GM23338 (cell line): ENCODE data around the gene ATG16L2. TPM values are rescaled to one million over a fixed set of nuclear protein-coding genes. Genes with fewer than 3 reads are reported as not detected.

Experiments
- ATAC-seq: fragments of 200-7000 bp; cut with Tn5 transposase; 3 replicates; pipeline ENCODE4 v1.9.1; 2020
- DNase-seq: peaks from one replicate; pipeline ENCODE4 v3.0.0-alpha.2; 2015; ENCODE audit warnings: low spot score
- H2AFZ ChIP-seq: fragments of 200-600 bp; sonication (generic); 2 replicates; pipeline ENCODE4 v1.8.0; 2016; ENCODE audit warnings: antibody characterized with exemption, mild to moderate bottlenecking, moderate library complexity
- H3F3A ChIP-seq: fragments of 200-600 bp; sonication (generic); replicated peaks from 2 replicates; pipeline ENCODE4 v1.8.0; 2017; ENCODE audit warnings: antibody characterized with exemption, mixed run types, low read depth
- H3K27ac ChIP-seq: fragments of 200-600 bp; sonication (generic); 2 replicates; pipeline ENCODE4 v1.6.1; 2016; ENCODE audit warnings: low read depth
- H3K27me3 ChIP-seq: fragments of 200-600 bp; sonication (generic); 2 replicates; pipeline ENCODE4 v1.8.0; 2016; ENCODE audit warnings: mild to moderate bottlenecking, mixed run types, moderate library complexity; ENCODE audit not compliant: insufficient read depth
- H3K36me3 ChIP-seq: fragments of 200-600 bp; sonication (generic); 2 replicates; pipeline ENCODE4 v1.8.0; 2016; ENCODE audit warnings: mild to moderate bottlenecking; ENCODE audit not compliant: insufficient read depth
- H3K4me1 ChIP-seq: fragments of 200-600 bp; sonication (generic); 2 replicates; pipeline ENCODE4 v1.8.0; 2016; ENCODE audit warnings: mild to moderate bottlenecking, moderate library complexity; ENCODE audit not compliant: insufficient read depth
- H3K4me2 ChIP-seq: fragments of 200-600 bp; sonication (generic); 2 replicates; pipeline ENCODE4 v1.7.1; 2017; ENCODE audit warnings: mixed run types
- H3K4me3 ChIP-seq: fragments of 200-600 bp; sonication (generic); 2 replicates; pipeline ENCODE4 v1.6.1; 2016; ENCODE audit warnings: mixed run types
- H3K79me2 ChIP-seq: fragments of 200-600 bp; sonication (generic); replicated peaks from 2 replicates; pipeline ENCODE4 v1.8.0; 2017; ENCODE audit warnings: mild to moderate bottlenecking; ENCODE audit not compliant: insufficient read depth
- H3K9me2 ChIP-seq: fragments of 200-600 bp; sonication (generic); 2 replicates; pipeline ENCODE4 v1.8.0; 2017; ENCODE audit not compliant: insufficient read depth
- H4K20me1 ChIP-seq: fragments of 200-600 bp; sonication (generic); replicated peaks from 2 replicates; pipeline ENCODE4 v1.8.0; 2017; ENCODE audit warnings: mild to moderate bottlenecking; ENCODE audit not compliant: insufficient read depth
- H3K27ac Mint-ChIP-seq: 2 replicates; pipeline ENCODE4 v1.8.0; 2020; ENCODE audit warnings: inconsistent platforms, mild to moderate bottlenecking, moderate library complexity, mixed read lengths
- H3K27me3 Mint-ChIP-seq: 3 replicates; pipeline ENCODE4 v1.8.0; 2022; ENCODE audit warnings: low read depth, mild to moderate bottlenecking, moderate library complexity, mixed read lengths, inconsistent platforms; ENCODE audit not compliant: insufficient read depth, poor library complexity
- H3K36me3 Mint-ChIP-seq: 3 replicates; pipeline ENCODE4 v1.8.0; 2021; ENCODE audit warnings: low read depth, mild to moderate bottlenecking, inconsistent platforms, moderate library complexity, mixed read lengths
- H3K4me1 Mint-ChIP-seq: 3 replicates; pipeline ENCODE4 v1.8.0; 2020; ENCODE audit warnings: mild to moderate bottlenecking, inconsistent platforms, mixed read lengths
- H3K4me3 Mint-ChIP-seq: 3 replicates; pipeline ENCODE4 v1.8.0; 2021; ENCODE audit warnings: moderate library complexity, mild to moderate bottlenecking, inconsistent platforms, mixed read lengths
- H3K9me3 Mint-ChIP-seq: 3 replicates; pipeline ENCODE4 v1.8.0; 2020; ENCODE audit warnings: moderate library complexity, mild to moderate bottlenecking, inconsistent platforms, mixed read lengths
- CREB1 ChIP-seq: fragments of 250-450 bp; sonication (Bioruptor Pico); IDR thresholded peaks from 2 replicates; pipeline ENCODE4 v1.5.0; 2020; ENCODE audit warnings: low read depth, mild to moderate bottlenecking, moderate library complexity
- CTCF ChIP-seq, 2 experiments: fragments of 200-600 bp in 1 of 2; sonication (generic) in 1 of 2; conservative IDR thresholded peaks; 2 replicates each; pipeline versions ENCODE4 v1.5.1 to v1.6.1; 2016 to 2017; ENCODE audit warnings: antibody characterized with exemption in 2 of 2, low read depth in 2 of 2, mild to moderate bottlenecking in 2 of 2, moderate library complexity in 1 of 2
- ETS1 ChIP-seq: IDR thresholded peaks from 2 replicates; pipeline ENCODE4 v1.6.1; 2016; ENCODE audit warnings: antibody characterized with exemption
- EZH2 ChIP-seq: fragments of 200-600 bp; sonication (generic); IDR thresholded peaks from one replicate; pipeline ENCODE4 v1.8.0; 2017; ENCODE audit warnings: antibody characterized with exemption, mild to moderate bottlenecking, low read depth; ENCODE audit not compliant: unreplicated experiment
- EZH2phosphoT487 ChIP-seq: fragments of 200-600 bp; sonication (generic); IDR thresholded peaks from one replicate; pipeline ENCODE4 v1.8.1; 2018; ENCODE audit warnings: antibody characterized with exemption; ENCODE audit not compliant: unreplicated experiment
- JUNB ChIP-seq: IDR thresholded peaks from one replicate; pipeline ENCODE4 v1.6.1; 2016; ENCODE audit warnings: antibody characterized with exemption; ENCODE audit not compliant: unreplicated experiment
- NANOG ChIP-seq: IDR thresholded peaks from 2 replicates; pipeline ENCODE4 v1.6.1; 2016; ENCODE audit warnings: antibody characterized with exemption, borderline replicate concordance
- POLR2AphosphoS5 ChIP-seq: IDR thresholded peaks from 2 replicates; pipeline ENCODE4 v1.6.1; 2016; ENCODE audit warnings: antibody characterized with exemption, low read depth
- REST ChIP-seq: IDR thresholded peaks from one replicate; pipeline ENCODE4 v1.6.1; 2018; ENCODE audit warnings: antibody characterized with exemption; ENCODE audit not compliant: unreplicated experiment
- STAT1 ChIP-seq: IDR thresholded peaks from one replicate; pipeline ENCODE4 v1.6.1; 2016; ENCODE audit warnings: antibody characterized with exemption; ENCODE audit not compliant: unreplicated experiment
- ZNF114 ChIP-seq: fragments of 250-450 bp; sonication (Bioruptor Pico); IDR thresholded peaks from 2 replicates; pipeline ENCODE4 v1.5.0; 2020; ENCODE audit warnings: mild to moderate bottlenecking, moderate library complexity
- ZNF331 ChIP-seq: fragments of 250-450 bp; sonication (Bioruptor Pico); IDR thresholded peaks from 2 replicates; pipeline ENCODE4 v1.5.0; 2020; ENCODE audit warnings: low read depth, mild to moderate bottlenecking, moderate library complexity
- ZNF462 ChIP-seq: fragments of 250-450 bp; sonication (Bioruptor Pico); IDR thresholded peaks from 2 replicates; pipeline ENCODE4 v1.5.0; 2020; ENCODE audit warnings: mild to moderate bottlenecking, moderate library complexity
- polyA plus RNA-seq: library from polyadenylated mRNA; unstranded; fragments of >200 nt; fragmentation: Nextera tagmentation; extraction: Ambion mirVana; gene quantifications from 2 replicates; pipeline ENCODE4 v1.2.1, GENCODE V29; 2016
- total RNA-seq: library from RNA; depleted of rRNA; stranded (reverse); fragments of >200 nt; shearing (Covaris generic); gene quantifications from 2 replicates; pipeline ENCODE4 v1.2.3, GENCODE V29; 2014

Gene ATG16L2
- total and polyA plus RNA-seq, 2 experiments from 2014 or later = 9.6 to 24.6 TPM

- TF ChIP-seq CREB1 (CRISPR knock-in tag) (no peak), EZH2 (no peak), ZNF462 (CRISPR knock-in tag) (no peak), REST (no peak), JUNB (no peak), CTCF (conservative IDR thresholded peaks at IDR 0.05; ENCODE audit: low read depth in 2 of 2) (no peak), EZH2phosphoT487 (no peak), ZNF114 (CRISPR knock-in tag) (no peak), ZNF331 (no peak), NANOG (no peak), POLR2AphosphoS5 (no peak), ETS1 (no peak), STAT1 (no peak)
- Histone ChIP-seq H3K4me1 (peaks cover 5% of the 10 kb centered on the region; the same call in 1 of the 2 replicates), H3K9me2 (no peaks in the 10 kb centered on the region), H3K27me3 (peaks cover 24% of the 10 kb centered on the region), H3K27ac (no peak overlapping the region), H3K36me3 (no peaks in the 10 kb centered on the region), H3F3A (peaks cover 13% of the 10 kb centered on the region; the same call in 1 of the 2 replicates), H4K20me1 (no peaks in the 10 kb centered on the region), H3K4me2 (no peak overlapping the region), H2AFZ (no peak overlapping the region), H3K79me2 (no peaks in the 10 kb centered on the region), H3K4me3 (no peak overlapping the region)
- Mint-ChIP-seq H3K4me3 (no peak overlapping the region; the same call in 2 of the 3 replicates), H3K27me3 (peaks cover 29% of the 10 kb centered on the region), H3K36me3 (peaks cover 6% of the 10 kb centered on the region; the same call in 1 of the 3 replicates), H3K9me3 (no peaks in the 10 kb centered on the region), H3K27ac (no peak overlapping the region), H3K4me1 (peaks cover 26% of the 10 kb centered on the region)
- no peak for ATAC-seq
- DNase-seq = no peak
Observed at GRCh38 chr11:72818971-72819370, 4.8 kb downstream of the ATG16L2 start.
